DOHH2 (cell line): ENCODE measurements around the gene KIF24.
"Not testable (repeated sequence)": the region's sequence is repeated elsewhere in the genome, so short reads cannot be mapped to it uniquely, and the experiment has no call there.

ENCODE experiments used
- EZH2phosphoT487 ChIP-seq: fragments of 200-600 bp; sonication (generic); IDR thresholded peaks from 2 replicates; pipeline ENCODE4 v1.6.1; 2017; ENCODE audit warnings: borderline replicate concordance, mild to moderate bottlenecking, antibody characterized with exemption, low read length, moderate library complexity, mixed read lengths
- TF ChIP-seq, protein P1 (sequence below): fragments of 200-600 bp; sonication (generic); IDR thresholded peaks from one replicate; pipeline ENCODE4 v1.5.1; 2014; ENCODE audit warnings: antibody characterized with exemption, mild to moderate bottlenecking, low read depth, low read length; ENCODE audit not compliant: poor library complexity, severe bottlenecking

DNA sequence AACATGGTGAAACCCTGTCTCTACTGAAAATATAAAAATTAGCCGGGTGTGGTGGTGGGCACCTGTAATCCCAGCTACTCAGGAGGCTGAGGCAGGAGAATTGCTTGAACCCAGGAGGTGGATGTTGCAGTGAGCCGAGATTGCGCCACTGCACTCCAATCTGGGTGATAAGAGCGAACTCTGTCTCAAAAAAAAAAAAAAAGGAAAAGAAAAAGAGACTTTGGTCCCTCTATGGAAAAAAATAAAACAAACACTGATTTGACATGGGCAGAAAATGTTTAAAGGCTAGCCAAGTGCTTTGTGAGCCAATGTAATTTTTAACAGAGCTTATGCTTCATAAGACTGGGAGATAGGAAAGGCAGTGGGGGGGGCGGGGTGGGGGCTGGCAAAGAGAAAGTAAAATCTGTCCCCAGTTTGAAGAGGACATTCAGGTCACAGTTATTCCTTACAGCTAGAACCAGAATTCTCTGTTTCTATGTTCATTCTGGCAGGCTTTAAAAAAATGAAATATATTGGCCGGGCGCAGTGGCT is 23.1 kb upstream of the KIF24 start:
- TF ChIP-seq, protein P1, sequence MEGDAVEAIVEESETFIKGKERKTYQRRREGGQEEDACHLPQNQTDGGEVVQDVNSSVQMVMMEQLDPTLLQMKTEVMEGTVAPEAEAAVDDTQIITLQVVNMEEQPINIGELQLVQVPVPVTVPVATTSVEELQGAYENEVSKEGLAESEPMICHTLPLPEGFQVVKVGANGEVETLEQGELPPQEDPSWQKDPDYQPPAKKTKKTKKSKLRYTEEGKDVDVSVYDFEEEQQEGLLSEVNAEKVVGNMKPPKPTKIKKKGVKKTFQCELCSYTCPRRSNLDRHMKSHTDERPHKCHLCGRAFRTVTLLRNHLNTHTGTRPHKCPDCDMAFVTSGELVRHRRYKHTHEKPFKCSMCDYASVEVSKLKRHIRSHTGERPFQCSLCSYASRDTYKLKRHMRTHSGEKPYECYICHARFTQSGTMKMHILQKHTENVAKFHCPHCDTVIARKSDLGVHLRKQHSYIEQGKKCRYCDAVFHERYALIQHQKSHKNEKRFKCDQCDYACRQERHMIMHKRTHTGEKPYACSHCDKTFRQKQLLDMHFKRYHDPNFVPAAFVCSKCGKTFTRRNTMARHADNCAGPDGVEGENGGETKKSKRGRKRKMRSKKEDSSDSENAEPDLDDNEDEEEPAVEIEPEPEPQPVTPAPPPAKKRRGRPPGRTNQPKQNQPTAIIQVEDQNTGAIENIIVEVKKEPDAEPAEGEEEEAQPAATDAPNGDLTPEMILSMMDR = not testable (repeated sequence)
- not testable (repeated sequence) for TF ChIP-seq EZH2phosphoT487
